COR-L47 (cell line): ENCODE measurements around the gene WNK1.
"Not testable (repeated sequence)": the region's sequence is repeated elsewhere in the genome, so short reads cannot be mapped to it uniquely, and the experiment has no call there.

Experiments
- DNase-seq: peaks from one replicate; lab custom pipeline; 2025; lab: John Stamatoyannopoulos, UW

The WNK1 gene

GRCh38 chr12:749751-750270, 2.6 kb upstream of the WNK1 start:
- no peak for DNase-seq

- DNase-seq = no peak
Observed at GRCh38 chr12:750366-751191, 1.8 kb upstream of the WNK1 start.

GRCh38 chr12:751192-751998, 984 bp upstream of the WNK1 start:
- peak; percentile 96 for DNase-seq

- no peak for DNase-seq
Observed at GRCh38 chr12:752695-753610, 574 bp downstream of the WNK1 start.

- DNase-seq = no peak
Observed at GRCh38 chr12:753611-754472, 1.5 kb downstream of the WNK1 start.

GRCh38 chr12:754473-754820, 2.1 kb downstream of the WNK1 start:
- DNase-seq = no peak

GRCh38 chr12:754851-755562, 2.6 kb downstream of the WNK1 start:
- DNase-seq = no peak

- no peak for DNase-seq
Observed at GRCh38 chr12:759628-760027, 7.2 kb downstream of the WNK1 start.

GRCh38 chr12:761256-761655, 8.9 kb downstream of the WNK1 start:
- DNase-seq = no peak

- DNase-seq = no peak
Observed at GRCh38 chr12:765840-766239, 13.5 kb downstream of the WNK1 start.

- no peak for DNase-seq
Observed at GRCh38 chr12:768434-768833, 16.1 kb downstream of the WNK1 start.

GRCh38 chr12:770479-770878, 18.1 kb downstream of the WNK1 start:
- DNase-seq = no peak

- no peak for DNase-seq
Observed at GRCh38 chr12:772056-772697, 19.8 kb downstream of the WNK1 start.

GRCh38 chr12:774051-774614, 21.8 kb downstream of the WNK1 start:
- DNase-seq = no peak

- not testable (repeated sequence) for DNase-seq
Observed at GRCh38 chr12:775973-776771, 23.8 kb downstream of the WNK1 start.

GRCh38 chr12:776772-777373, 24.5 kb downstream of the WNK1 start:
- not testable (repeated sequence) for DNase-seq

- no peak for DNase-seq
Observed at GRCh38 chr12:777550-778047, 25.2 kb downstream of the WNK1 start.

GRCh38 chr12:778615-779014, 26.2 kb downstream of the WNK1 start:
- DNase-seq = no peak
